T-helper 17 cell (primary cell): Measurements from ENCODE around the gene CHRNB2. TPM values are rescaled to one million over a fixed set of nuclear protein-coding genes. Genes with fewer than 3 reads are reported as not detected.

Source experiments
- ATAC-seq: fragments of 150-1000 bp; cut with Tn5 transposase; 2 replicates; pipeline ENCODE4 v1.10.0; 2021; ENCODE audit warnings: mild to moderate bottlenecking, moderate library complexity
- DNase-seq, 3 donors: peaks; one replicate each; pipeline versions ENCODE4 v3.0.0 to v3.0.0-alpha.2; 2020 to 2021
- H3K9me3 ChIP-seq: one replicate; pipeline ENCODE4 v1.7.0; 2013; ENCODE audit warnings: low read length, mild to moderate bottlenecking; ENCODE audit not compliant: control insufficient read depth, poor library complexity, severe bottlenecking
- H3K27ac Mint-ChIP-seq: one replicate; pipeline ENCODE4 v1.8.0; 2022; ENCODE audit warnings: mild to moderate bottlenecking, moderate library complexity, mixed read lengths
- H3K27me3 Mint-ChIP-seq: one replicate; pipeline ENCODE4 v1.8.0; 2022; ENCODE audit warnings: mixed read lengths
- H3K36me3 Mint-ChIP-seq: one replicate; pipeline ENCODE4 v1.8.0; 2022; ENCODE audit warnings: low read depth, mixed read lengths
- H3K4me1 Mint-ChIP-seq: one replicate; pipeline ENCODE4 v1.8.0; 2022; ENCODE audit warnings: mild to moderate bottlenecking, mixed read lengths
- H3K4me3 Mint-ChIP-seq: one replicate; pipeline ENCODE4 v1.8.0; 2022; ENCODE audit warnings: mild to moderate bottlenecking, moderate library complexity, mixed read lengths
- total RNA-seq, 4 donors: library from RNA in 2 of 4; stranded (reverse) in 2 of 4; gene quantifications; one replicate each; pipeline ENCODE4 v1.2.3 and lab custom pipeline; 2022 to 2026

The CHRNB2 gene
- total RNA-seq, 2 donors from 2014 or later: not detected

- Mint-ChIP-seq H3K27me3 (no peaks in the 10 kb centered on the region), H3K27ac (no peak overlapping the region), H3K36me3 (peaks cover 14% of the 10 kb centered on the region), H3K4me3 (no peak overlapping the region), H3K4me1 (peaks cover 41% of the 10 kb centered on the region)
- no peaks in the 10 kb centered on the region for H3K9me3 ChIP-seq
- ATAC-seq (no peak), DNase-seq (no peak)
Observed at GRCh38 chr1:154595621-154596020, 28.0 kb downstream of the CHRNB2 start.

GRCh38 chr1:154598871-154599635, 31.5 kb downstream of the CHRNB2 start:
- H3K27me3 Mint-ChIP-seq: no peaks in the 10 kb centered on the region
- H3K27ac Mint-ChIP-seq: peak overlapping the region; percentile 83
- ATAC-seq (peak; percentile 15), DNase-seq (no peak)
- peaks cover 44% of the 10 kb centered on the region for H3K4me1 Mint-ChIP-seq
- no peaks in the 10 kb centered on the region for H3K9me3 ChIP-seq
- peaks cover 6% of the 10 kb centered on the region for H3K36me3 Mint-ChIP-seq
- no peak overlapping the region for H3K4me3 Mint-ChIP-seq

GRCh38 chr1:154599658-154600057, 32.1 kb downstream of the CHRNB2 start:
- Mint-ChIP-seq H3K4me1 (peaks cover 46% of the 10 kb centered on the region), H3K27ac (peak overlapping the region; percentile 83), H3K27me3 (no peaks in the 10 kb centered on the region), H3K36me3 (peaks cover 3% of the 10 kb centered on the region), H3K4me3 (no peak overlapping the region)
- H3K9me3 ChIP-seq: no peaks in the 10 kb centered on the region
- DNase-seq (no peak), ATAC-seq (no peak)

GRCh38 chr1:154603317-154603716, 35.7 kb downstream of the CHRNB2 start:
- Mint-ChIP-seq H3K4me1 (peaks cover 61% of the 10 kb centered on the region), H3K4me3 (peak overlapping the region; percentile 77), H3K27me3 (no peaks in the 10 kb centered on the region), H3K36me3 (peaks cover 12% of the 10 kb centered on the region), H3K27ac (peak overlapping the region; percentile 98)
- ATAC-seq (no peak), DNase-seq (no peak)
- H3K9me3 ChIP-seq: no peaks in the 10 kb centered on the region

GRCh38 chr1:154605534-154605933, 38.0 kb downstream of the CHRNB2 start:
- no peaks in the 10 kb centered on the region for H3K27me3 Mint-ChIP-seq
- DNase-seq (no peak), ATAC-seq (no peak)
- H3K36me3 Mint-ChIP-seq: peaks cover 12% of the 10 kb centered on the region
- H3K4me1 Mint-ChIP-seq: peaks cover 61% of the 10 kb centered on the region
- peak overlapping the region; percentile 98 for H3K27ac Mint-ChIP-seq
- no peaks in the 10 kb centered on the region for H3K9me3 ChIP-seq
- H3K4me3 Mint-ChIP-seq: peak overlapping the region; percentile 76

GRCh38 chr1:154607106-154607608, 39.6 kb downstream of the CHRNB2 start:
- peaks cover 62% of the 10 kb centered on the region for H3K4me1 Mint-ChIP-seq
- peaks cover 12% of the 10 kb centered on the region for H3K36me3 Mint-ChIP-seq
- no peaks in the 10 kb centered on the region for H3K27me3 Mint-ChIP-seq
- ATAC-seq (peak; percentile 2), DNase-seq (no peak)
- peak overlapping the region; percentile 99 for H3K4me3 Mint-ChIP-seq
- no peaks in the 10 kb centered on the region for H3K9me3 ChIP-seq
- peak overlapping the region; percentile 98 for H3K27ac Mint-ChIP-seq

GRCh38 chr1:154607609-154608396, 40.2 kb downstream of the CHRNB2 start, which contains the start of gene ADAR:
Gene ADAR (minus strand): TSS chr1:154608186. CDS start chr1:154608006, 180 bp downstream.
- H3K9me3 ChIP-seq: no peaks in the 10 kb centered on the region
- H3K4me1 Mint-ChIP-seq: peaks cover 62% of the 10 kb centered on the region
- H3K36me3 Mint-ChIP-seq: peaks cover 12% of the 10 kb centered on the region
- ATAC-seq (peak; percentile 85), DNase-seq (peak; percentile 79 to 85 (median 82))
- no peaks in the 10 kb centered on the region for H3K27me3 Mint-ChIP-seq
- peak within 1 kb of the TSS; percentile 99 for H3K4me3 Mint-ChIP-seq
- H3K27ac Mint-ChIP-seq: peak within 1 kb of the TSS; percentile 98

- H3K27me3 Mint-ChIP-seq: no peaks in the 10 kb centered on the region
- no peaks in the 10 kb centered on the region for H3K9me3 ChIP-seq
- DNase-seq (peak in 1 of 3 donors; percentile 14), ATAC-seq (peak; percentile 22)
- peak overlapping the region; percentile 99 for H3K4me3 Mint-ChIP-seq
- H3K4me1 Mint-ChIP-seq: peaks cover 58% of the 10 kb centered on the region
- H3K36me3 Mint-ChIP-seq: peaks cover 12% of the 10 kb centered on the region
- H3K27ac Mint-ChIP-seq: peak overlapping the region; percentile 98
Observed at GRCh38 chr1:154608397-154609270, 41.1 kb downstream of the CHRNB2 start.

GRCh38 chr1:154609398-154610380, 42.1 kb downstream of the CHRNB2 start:
- Mint-ChIP-seq H3K27me3 (no peaks in the 10 kb centered on the region), H3K4me1 (peaks cover 53% of the 10 kb centered on the region), H3K27ac (peak overlapping the region; percentile 98), H3K4me3 (peak overlapping the region; percentile 99), H3K36me3 (peaks cover 9% of the 10 kb centered on the region)
- no peaks in the 10 kb centered on the region for H3K9me3 ChIP-seq
- DNase-seq: peak in 2 of 3 donors; percentile 20 to 43
- peak; percentile 57 for ATAC-seq

- H3K36me3 Mint-ChIP-seq: peaks cover 5% of the 10 kb centered on the region
- H3K27me3 Mint-ChIP-seq: no peaks in the 10 kb centered on the region
- H3K4me3 Mint-ChIP-seq: no peak overlapping the region
- peaks cover 51% of the 10 kb centered on the region for H3K4me1 Mint-ChIP-seq
- no peak for DNase-seq
- H3K27ac Mint-ChIP-seq: peak overlapping the region; percentile 77
- no peaks in the 10 kb centered on the region for H3K9me3 ChIP-seq
- ATAC-seq: no peak
Observed at GRCh38 chr1:154611150-154611862, 43.7 kb downstream of the CHRNB2 start.

GRCh38 chr1:154614247-154614646, 46.7 kb downstream of the CHRNB2 start:
- no peaks in the 10 kb centered on the region for H3K9me3 ChIP-seq
- no peak for ATAC-seq
- H3K4me1 Mint-ChIP-seq: peaks cover 35% of the 10 kb centered on the region
- no peak for DNase-seq
- H3K27ac Mint-ChIP-seq: peak overlapping the region; percentile 14
- H3K27me3 Mint-ChIP-seq: no peaks in the 10 kb centered on the region
- no peak overlapping the region for H3K4me3 Mint-ChIP-seq
- H3K36me3 Mint-ChIP-seq: peaks cover 4% of the 10 kb centered on the region
